Activated CD8-positive, alpha-beta memory T cell treated with anti-CD3 and anti-CD28 coated beads, Interleukin-2, amount 50 U/mL, for 24 hours (primary cell): Measurements from ENCODE around the gene FNTB.
"Not testable (repeated sequence)": the region's sequence is repeated elsewhere in the genome, so short reads cannot be mapped to it uniquely, and the experiment has no call there.

ENCODE experiments used
- DNase-seq: peaks from one replicate; pipeline ENCODE4 v3.0.0-alpha.2; 2020; ENCODE audit errors: extremely low read depth

Gene FNTB

DNA sequence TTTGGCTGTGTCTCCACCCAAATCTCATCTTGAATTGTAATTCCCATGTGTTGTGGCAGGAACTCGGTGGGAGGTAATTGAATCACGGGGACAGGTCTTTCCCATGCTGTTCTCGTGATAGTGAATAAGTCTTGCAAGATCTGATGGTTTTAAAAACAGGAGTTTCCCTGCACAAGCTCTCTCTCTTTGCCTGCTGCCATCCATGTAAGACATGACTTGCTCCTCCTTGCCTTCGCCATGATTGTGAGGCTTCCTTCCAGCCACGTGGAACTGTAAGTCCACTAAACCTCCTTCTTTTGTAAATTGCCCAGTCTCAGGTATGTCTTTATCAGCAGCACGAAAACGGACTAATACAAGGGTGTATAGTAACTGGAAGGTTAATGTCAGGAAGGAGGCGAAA is 101.1 kb downstream of the FNTB start:
- not testable (repeated sequence) for DNase-seq

GRCh38 chr14:65092349-65092748 is 105.7 kb downstream of the FNTB start:
- no peak for DNase-seq

GRCh38 chr14:65095633-65096205 is 109.0 kb downstream of the FNTB start:
- no peak for DNase-seq

- DNase-seq = no peak
Measured at GRCh38 chr14:65096323-65097089, 109.8 kb downstream of the FNTB start.

DNA sequence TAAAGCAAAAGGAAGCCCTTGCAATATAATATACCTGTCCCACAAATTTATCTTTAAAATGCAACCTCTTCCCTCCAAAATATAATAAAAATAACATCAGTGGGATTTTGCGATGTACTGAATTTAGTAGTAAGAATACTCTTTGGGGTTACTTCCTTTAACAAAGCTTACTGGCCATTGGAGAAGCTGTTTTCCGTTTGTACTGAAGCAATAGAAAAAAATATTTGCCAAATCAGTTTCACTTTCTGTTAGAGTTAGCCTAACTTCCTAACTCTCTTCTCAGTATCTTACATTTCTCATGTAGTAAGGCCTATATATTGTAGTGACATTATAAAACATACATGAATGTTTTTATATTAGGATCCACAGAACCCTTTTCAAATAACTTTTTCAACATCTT is 111.9 kb downstream of the FNTB start:
- DNase-seq = no peak

DNA sequence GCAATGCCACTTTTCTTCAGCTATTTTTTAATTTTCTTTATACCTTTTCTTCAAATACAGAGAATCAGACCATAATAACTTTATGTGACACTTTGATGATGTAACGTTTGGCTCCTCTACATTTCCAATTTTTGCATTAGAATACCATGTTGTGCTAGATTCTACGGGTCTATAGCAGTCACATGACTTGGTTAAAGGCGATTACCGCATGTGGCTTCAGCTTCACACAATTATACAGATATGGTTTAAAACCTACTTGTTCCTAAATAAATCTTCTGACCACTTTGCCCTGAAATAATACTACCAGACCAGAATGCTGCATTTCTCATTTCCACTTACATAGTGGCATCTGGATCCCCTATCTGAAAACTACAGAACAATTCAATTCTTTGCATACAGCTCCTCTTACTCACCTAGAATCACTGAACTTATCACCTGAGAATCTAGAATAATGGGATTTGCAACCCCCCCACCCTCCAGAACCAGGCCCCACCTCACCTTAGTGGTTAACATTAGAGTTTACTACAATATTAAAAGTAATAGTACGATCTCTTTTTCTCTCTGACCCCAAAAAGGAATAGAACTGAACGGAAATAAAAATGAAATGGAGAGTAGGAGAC is 114.3 kb downstream of the FNTB start:
- no peak for DNase-seq

- DNase-seq = no peak
Measured at GRCh38 chr14:65101631-65102440, 115.1 kb downstream of the FNTB start.

GRCh38 chr14:65102441-65103149 is 115.9 kb downstream of the FNTB start, which contains the start of gene MAX:
TSS of gene MAX (minus strand) at chr14:65102517. CDS start at chr14:65102339, 178 bp downstream.
- peak; percentile 94 for DNase-seq

DNA sequence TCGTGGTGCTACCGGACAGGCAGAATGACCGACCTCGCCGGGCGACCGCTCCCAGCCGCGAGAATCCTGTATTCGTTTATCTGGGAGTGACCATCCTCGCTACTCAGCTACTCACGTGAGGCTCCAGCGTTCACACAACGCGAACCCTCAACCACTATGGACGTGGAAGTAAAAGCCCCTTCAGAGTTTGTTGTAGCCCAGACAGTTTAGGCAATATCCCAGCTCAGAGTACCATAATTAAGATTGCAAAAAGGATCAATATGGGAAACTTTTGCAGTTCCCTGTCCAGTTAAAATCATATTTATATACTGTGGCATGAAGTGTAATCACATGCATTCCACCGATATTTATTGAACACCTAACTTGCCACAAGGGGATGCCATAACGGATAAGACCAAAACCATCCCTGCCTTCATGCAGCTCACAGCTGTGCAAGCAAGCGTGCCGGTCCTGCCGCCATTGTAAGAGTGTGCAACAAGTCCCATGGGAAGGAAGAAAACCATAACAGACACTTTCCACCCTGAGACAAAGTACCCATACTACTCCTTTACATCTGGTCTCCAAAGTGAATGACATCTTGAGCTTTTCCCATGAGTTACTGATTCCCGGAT is 116.6 kb downstream of the FNTB start:
- DNase-seq = no peak

- DNase-seq = no peak
Measured at GRCh38 chr14:65104791-65105190, 118.1 kb downstream of the FNTB start.

DNA sequence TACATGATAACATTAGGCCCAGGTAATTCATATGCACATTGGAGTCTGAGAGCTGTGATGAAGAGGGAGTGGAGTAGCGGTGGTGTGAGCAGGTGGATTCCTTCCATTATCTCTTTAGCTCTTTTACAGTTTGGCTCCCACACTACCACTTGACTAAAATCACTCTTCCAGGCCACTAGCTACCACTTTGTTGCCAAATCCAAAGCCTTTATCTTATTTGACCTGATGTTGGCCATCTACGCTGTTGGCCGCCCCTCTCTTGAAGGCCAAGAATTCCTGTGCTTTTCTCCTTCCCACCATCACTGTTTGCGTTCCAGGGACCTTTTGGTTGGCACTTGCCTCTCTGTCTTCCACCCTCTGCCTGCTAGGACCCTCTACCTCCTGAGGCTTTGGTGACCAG is 119.6 kb downstream of the FNTB start:
- DNase-seq = no peak

DNA sequence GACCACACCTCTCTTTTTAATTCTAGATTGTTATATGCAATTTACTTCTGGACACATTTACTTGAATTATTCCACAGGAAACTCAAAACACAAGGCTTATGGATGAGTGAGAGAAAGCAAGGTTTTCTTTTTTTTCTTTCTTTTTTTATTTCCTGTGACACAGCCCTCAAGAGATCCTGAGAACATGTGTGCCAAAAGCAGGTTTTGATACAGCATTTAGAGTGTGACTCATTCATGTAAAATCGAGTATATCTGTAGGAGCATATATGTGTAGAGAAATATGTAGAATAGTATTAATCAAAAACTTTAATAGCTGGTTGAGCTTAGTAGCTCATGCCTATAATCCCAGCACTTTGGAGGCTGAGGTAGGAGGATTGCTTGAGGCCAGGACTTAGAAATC is 120.0 kb downstream of the FNTB start:
- no peak for DNase-seq

- DNase-seq = no peak
Measured at GRCh38 chr14:65107200-65107599, 120.5 kb downstream of the FNTB start.

- DNase-seq = no peak
Measured at GRCh38 chr14:65109357-65109756, 122.7 kb downstream of the FNTB start.

DNA sequence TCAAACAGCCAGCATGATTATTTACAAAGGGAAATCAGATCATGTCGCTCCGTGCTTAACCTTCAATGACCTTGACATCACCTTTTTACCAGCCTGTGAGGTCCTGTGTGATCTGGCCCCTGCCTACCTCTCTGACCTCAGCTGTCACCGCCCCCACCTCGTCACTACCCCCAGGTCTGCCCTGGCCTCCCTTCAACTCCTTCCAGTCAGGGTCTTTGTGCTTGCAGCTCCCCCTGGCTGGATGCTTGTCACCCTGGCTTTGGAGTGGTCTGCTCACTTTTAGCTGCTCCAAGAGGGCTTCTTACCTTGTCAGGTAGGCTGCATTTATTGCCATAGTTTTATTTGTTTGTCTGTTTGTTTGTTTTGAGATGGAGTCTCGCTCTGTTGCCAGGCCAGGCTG is 123.8 kb downstream of the FNTB start:
- no peak for DNase-seq
